Calu3 (cell line): ENCODE measurements around the gene SNX33. TPM values are rescaled to one million over a fixed set of nuclear protein-coding genes. Genes with fewer than 3 reads are reported as not detected.
"Not testable (repeated sequence)": the region's sequence is repeated elsewhere in the genome, so short reads cannot be mapped to it uniquely, and the experiment has no call there.

Source experiments
- BruUV-seq: library from RNA; stranded (reverse); fragments of 400-500 nt; replicated peaks from 2 replicates; lab custom pipeline; 2021; lab: Mats Ljungman, UMichigan
- CTCF ChIA-PET: fragments of 300-600 bp; sonication (Branson Sonifier 250); formaldehyde crosslinking; loops from one replicate; lab custom pipeline; 2022; ENCODE audit warnings: antibody characterized with exemption; lab: Charles Lee
- DNase-seq: peaks from one replicate; pipeline ENCODE4 v3.0.0; 2022
- H3K27ac Mint-ChIP-seq: one replicate; pipeline ENCODE4 v1.8.0; 2022; ENCODE audit warnings: mixed read lengths; ENCODE audit not compliant: unreplicated experiment
- H3K27me3 Mint-ChIP-seq: one replicate; pipeline ENCODE4 v1.8.0; 2022; ENCODE audit warnings: mixed read lengths; ENCODE audit not compliant: unreplicated experiment
- H3K36me3 Mint-ChIP-seq: one replicate; pipeline ENCODE4 v1.8.0; 2022; ENCODE audit warnings: mild to moderate bottlenecking, moderate library complexity, mixed read lengths; ENCODE audit not compliant: insufficient read depth, unreplicated experiment
- H3K4me1 Mint-ChIP-seq: one replicate; pipeline ENCODE4 v1.8.0; 2022; ENCODE audit warnings: mild to moderate bottlenecking, low read depth, mixed read lengths; ENCODE audit not compliant: unreplicated experiment
- H3K4me3 Mint-ChIP-seq: one replicate; pipeline ENCODE4 v1.8.0; 2022; ENCODE audit warnings: mild to moderate bottlenecking, low read depth, moderate library complexity, mixed read lengths; ENCODE audit not compliant: unreplicated experiment
- H3K9me3 Mint-ChIP-seq: one replicate; pipeline ENCODE4 v1.8.0; 2022; ENCODE audit warnings: low read depth, mixed read lengths; ENCODE audit not compliant: unreplicated experiment
- CTCF ChIP-seq: fragments of 200-600 bp; IDR thresholded peaks from one replicate; pipeline ENCODE4 v1.8.0; 2022; ENCODE audit warnings: antibody characterized with exemption; ENCODE audit not compliant: unreplicated experiment
- intact Hi-C: fragments of 100-400 bp; cut with micrococcal nuclease; formaldehyde crosslinking; loops from one replicate; pipeline ENCODE4 v1.10.0; 2022; ENCODE audit not compliant: unreplicated experiment
- total RNA-seq: library from RNA; stranded (reverse); gene quantifications from 2 replicates; pipeline ENCODE4 v1.2.3, GENCODE V29; 2022

The SNX33 gene
- total RNA-seq, 1 experiment from 2014 or later, result 23.2 TPM

- intact Hi-C loops, result loop anchor here (2.0 kb wide), 1 partner anchor 33 kb away; no protein-coding TSS in a partner anchor
- no peaks in the 10 kb centered on the region for H3K9me3 Mint-ChIP-seq
- TF ChIP-seq CTCF, result no peak
- H3K4me1 Mint-ChIP-seq, result no peaks in the 10 kb centered on the region
- no peak for DNase-seq
- no TSS peak for BruUV-seq
- CTCF ChIA-PET, result interaction anchor here (0.6 to 2.0 kb wide), 2 partner anchors 59 to 115 kb away, joined by 3 to 19 read pairs; no protein-coding TSS in a partner anchor
- H3K4me3 Mint-ChIP-seq, result no peak overlapping the region
- no peak overlapping the region for H3K27ac Mint-ChIP-seq
- peaks cover 22% of the 10 kb centered on the region for H3K27me3 Mint-ChIP-seq
- H3K36me3 Mint-ChIP-seq, result no peaks in the 10 kb centered on the region
These were observed 40.0 kb downstream of the SNX33 start for GRCh38 chr15:75687486-75688277.

GRCh38 chr15:75688278-75688557 lies 40.5 kb downstream of the SNX33 start:
- no TSS peak for BruUV-seq
- Mint-ChIP-seq H3K4me1 (no peaks in the 10 kb centered on the region), H3K27ac (no peak overlapping the region), H3K36me3 (no peaks in the 10 kb centered on the region), H3K27me3 (peaks cover 27% of the 10 kb centered on the region), H3K4me3 (no peak overlapping the region), H3K9me3 (no peaks in the 10 kb centered on the region)
- no peak for DNase-seq
- CTCF ChIA-PET, result no interaction called here
- intact Hi-C loops, result no loop called here
- TF ChIP-seq CTCF, result no peak

GRCh38 chr15:75688831-75689230 lies 41.1 kb downstream of the SNX33 start:
- intact Hi-C loops, result no loop called here
- Mint-ChIP-seq H3K27me3 (peaks cover 27% of the 10 kb centered on the region), H3K9me3 (no peaks in the 10 kb centered on the region), H3K4me1 (no peaks in the 10 kb centered on the region), H3K27ac (no peak overlapping the region), H3K4me3 (no peak overlapping the region), H3K36me3 (no peaks in the 10 kb centered on the region)
- no peak for TF ChIP-seq CTCF
- BruUV-seq, result no TSS peak
- no peak for DNase-seq
- CTCF ChIA-PET, result no interaction called here

GRCh38 chr15:75689429-75689828 lies 41.7 kb downstream of the SNX33 start:
- H3K27ac Mint-ChIP-seq, DNase-seq, CTCF ChIA-PET, intact Hi-C loops, H3K9me3 Mint-ChIP-seq, H3K36me3 Mint-ChIP-seq, BruUV-seq, H3K4me1 Mint-ChIP-seq, H3K4me3 Mint-ChIP-seq: not testable (repeated sequence)
- H3K27me3 Mint-ChIP-seq, result peaks cover 31% of the 10 kb centered on the region

GRCh38 chr15:75692311-75692710 lies 44.6 kb downstream of the SNX33 start:
- DNase-seq, BruUV-seq, H3K4me3 Mint-ChIP-seq, intact Hi-C loops, H3K9me3 Mint-ChIP-seq, H3K36me3 Mint-ChIP-seq, H3K27ac Mint-ChIP-seq: not testable (repeated sequence)
- CTCF ChIA-PET, result interaction anchor here (0.6 to 0.7 kb wide), 2 partner anchors 44 to 917 kb away, joined by 3 read pairs; partner anchors contain the start of gene SNX33
- H3K27me3 Mint-ChIP-seq, result peaks cover 52% of the 10 kb centered on the region
- H3K4me1 Mint-ChIP-seq, result peaks cover 17% of the 10 kb centered on the region

- Mint-ChIP-seq H3K4me1 (peaks cover 17% of the 10 kb centered on the region), H3K27me3 (peaks cover 59% of the 10 kb centered on the region)
- H3K9me3 Mint-ChIP-seq, CTCF ChIA-PET, BruUV-seq, DNase-seq, H3K27ac Mint-ChIP-seq, H3K4me3 Mint-ChIP-seq, H3K36me3 Mint-ChIP-seq, intact Hi-C loops: not testable (repeated sequence)
These were observed 45.3 kb downstream of the SNX33 start for GRCh38 chr15:75693028-75693427.
